ENCODE measurements around the gene ASB2.

ASB2 gene

DNA sequence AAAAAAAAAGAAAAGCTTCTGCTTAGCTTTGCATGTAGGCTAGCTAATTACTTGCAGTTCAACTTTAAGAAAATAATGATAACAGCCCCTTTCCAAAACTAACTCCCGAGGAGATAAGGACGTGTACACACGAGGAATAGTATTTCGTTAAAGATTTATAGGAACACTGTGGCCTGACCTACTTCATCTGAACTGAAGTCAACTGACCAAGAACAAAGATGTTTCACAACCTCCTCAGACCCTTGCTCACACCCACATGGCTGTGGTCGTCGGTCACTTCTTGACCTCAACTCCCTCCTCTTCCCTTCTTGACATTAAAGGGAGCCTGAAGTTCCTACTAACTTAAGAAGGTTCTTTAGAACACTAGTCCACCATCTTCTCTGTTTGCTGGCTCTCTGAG, 74.6 kb downstream of the ASB2 start:
- DNase-seq, result no peak

DNA sequence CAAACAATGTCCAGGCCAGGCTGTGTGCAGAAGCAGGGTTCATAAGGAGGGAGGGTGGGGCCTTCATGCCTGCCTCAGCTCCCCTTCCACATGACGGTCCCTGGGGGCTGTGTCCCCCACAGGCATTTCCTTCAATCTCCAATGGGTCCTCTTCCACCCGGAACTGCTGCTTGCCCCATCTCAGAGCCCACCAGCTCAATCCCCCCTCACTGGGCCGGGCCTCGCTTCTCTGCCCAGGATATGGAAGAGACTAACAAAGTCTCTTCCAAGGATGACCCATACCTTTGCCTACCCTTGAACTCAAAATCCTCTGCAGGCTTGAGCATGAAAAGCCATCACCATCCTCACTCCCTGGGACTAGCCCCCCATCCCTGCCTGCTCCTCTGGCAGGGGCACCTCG, 77.6 kb downstream of the ASB2 start:
- no peak for DNase-seq

DNA sequence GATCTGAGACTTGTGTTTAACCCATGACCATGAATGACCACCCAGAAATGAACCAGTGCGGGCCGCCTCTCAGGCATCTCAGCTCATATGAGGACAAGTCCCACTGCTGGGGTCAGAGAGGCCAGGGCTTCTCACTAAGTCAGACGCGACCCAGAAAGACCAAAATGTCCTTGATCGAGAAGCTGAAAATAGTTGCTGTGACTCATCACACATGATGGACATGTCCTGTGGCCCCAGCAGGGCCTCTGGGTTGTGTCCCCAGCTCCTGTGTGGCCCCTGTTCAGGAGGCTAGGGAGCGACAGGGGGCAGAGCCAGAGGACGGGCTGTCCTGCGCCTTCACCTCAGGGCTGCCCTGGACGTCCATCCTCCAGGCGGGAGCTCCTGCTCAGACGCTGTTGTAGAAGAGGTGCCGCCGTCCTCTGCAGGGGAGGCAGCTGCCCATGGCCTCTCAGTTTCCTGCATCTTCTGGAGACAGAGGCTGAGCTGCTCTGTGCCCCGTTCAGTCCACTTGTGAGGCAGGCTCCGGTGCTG, 78.2 kb downstream of the ASB2 start:
- no peak for DNase-seq

DNA sequence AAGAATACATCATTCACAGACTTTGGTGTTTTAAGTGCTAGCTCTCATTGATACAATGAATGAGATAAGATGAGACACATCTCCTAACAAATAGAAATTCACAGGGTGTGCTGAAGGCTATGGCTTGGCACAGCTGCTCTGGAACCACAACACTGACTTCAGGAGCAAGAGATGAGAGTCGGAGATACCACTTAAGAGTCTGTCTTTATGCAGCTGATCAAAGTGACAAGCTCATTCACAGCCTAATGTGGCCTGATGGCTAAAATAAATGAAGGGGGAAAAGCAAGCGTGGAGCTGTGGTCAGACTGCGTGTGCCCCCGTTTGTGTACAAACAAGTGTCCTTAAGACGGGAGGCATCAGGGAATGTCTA, 78.9 kb downstream of the ASB2 start:
- DNase-seq, result no peak

DNA sequence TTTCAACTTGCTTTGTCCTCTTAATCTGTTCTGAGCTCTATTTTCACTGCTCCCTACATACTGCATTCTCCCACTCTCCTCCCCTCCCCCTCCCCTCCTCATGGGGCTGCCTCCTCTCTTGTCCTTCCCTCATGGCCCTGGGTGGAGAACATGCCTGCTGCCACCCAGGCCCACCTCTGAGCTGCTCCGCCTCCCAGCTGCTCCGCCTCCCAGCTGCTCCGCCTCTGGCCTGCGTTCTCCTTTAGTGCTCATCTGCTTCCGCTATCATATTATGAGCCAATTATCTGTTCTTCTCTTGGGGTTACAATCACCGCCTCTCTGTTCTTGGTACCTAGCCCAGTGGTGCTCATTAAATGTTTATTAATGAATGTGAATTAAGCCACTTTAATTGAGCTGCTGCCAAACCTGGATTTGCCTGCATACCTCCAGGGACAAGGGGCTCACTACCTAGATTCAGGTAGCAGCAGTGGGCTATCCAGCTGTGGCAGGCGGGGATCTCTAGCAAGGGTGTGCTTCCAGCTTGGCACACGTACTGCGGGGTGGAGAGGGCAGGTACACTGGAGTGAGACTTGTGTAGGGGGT, 81.3 kb downstream of the ASB2 start:
- DNase-seq, result no peak

DNA sequence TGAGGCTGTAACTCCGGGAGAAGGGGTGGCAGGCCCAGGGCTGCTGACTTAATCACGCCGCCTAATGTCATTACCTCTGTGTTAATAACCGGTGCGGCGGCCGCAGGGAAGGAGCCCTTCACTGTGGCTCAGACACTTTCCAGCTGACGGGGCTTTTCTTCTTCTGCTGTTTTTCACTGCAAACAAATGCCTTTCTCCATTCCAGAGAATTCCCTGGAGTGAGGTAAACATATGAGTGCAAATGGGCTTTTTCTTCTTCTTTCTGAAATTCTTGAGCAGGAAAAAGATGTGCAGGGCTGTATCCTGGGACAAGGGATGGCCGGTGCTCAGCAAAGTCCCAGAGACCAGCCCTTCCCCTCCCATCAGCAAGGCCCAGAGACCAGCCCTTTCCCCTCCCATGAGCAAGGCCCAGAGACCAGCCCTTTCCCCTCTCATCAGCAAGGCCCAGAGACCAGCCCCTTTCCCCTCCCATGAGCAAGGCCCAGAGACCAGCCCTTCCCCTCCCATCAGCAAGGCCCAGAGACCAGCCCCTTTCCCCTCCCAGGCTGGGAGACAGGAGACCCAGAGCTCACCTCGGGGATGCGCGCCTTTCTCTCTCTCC, 82.6 kb downstream of the ASB2 start:
- DNase-seq, result no peak

DNA sequence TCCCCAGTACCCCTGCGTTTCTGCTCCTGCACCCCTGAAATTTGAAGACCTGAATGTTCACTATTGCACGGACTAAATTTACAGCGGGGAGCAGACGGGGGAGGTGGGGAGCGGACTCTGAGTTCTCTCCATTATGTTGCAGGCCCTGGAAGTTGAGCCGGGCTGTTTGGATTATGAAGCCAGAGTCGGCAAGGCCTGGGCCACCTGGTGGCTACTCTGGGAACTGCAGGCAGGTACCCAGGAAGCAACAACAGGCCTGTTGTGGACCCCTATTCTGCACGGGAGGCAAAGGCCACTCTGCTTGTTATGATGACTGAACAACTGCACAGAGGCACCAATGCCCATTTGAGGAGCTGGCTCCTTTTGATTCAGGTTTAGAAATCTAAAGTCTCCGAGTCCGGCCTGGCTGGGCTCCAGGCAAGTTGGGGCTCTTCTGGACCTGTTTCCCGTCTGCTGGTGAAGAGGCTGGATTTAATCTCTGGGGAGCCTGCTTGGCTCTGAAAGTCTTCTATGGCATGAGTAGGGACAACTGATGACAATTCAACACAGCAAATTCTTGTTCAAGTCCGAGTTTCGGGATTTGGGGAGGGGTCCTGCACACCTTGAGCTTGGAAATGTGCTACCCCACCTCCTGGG, 83.3 kb downstream of the ASB2 start:
- DNase-seq, result peak; percentile 14 to 27

DNA sequence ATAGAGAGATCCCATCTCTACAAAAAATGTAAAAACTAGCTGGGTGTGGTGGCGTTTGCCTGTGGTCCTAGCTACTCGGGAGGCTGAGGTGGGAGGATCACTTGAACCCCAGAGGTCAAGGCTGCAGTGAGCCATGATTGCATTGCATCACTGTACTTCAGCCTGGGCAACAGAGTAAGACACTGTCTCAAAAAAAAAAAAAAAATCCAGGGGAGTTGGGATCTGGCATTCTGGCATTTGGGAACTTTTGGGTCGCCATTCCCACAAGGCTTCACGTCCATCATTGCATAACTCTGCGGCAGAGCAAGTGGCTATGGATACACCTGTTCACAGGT, 83.9 kb downstream of the ASB2 start:
- no peak for DNase-seq

DNA sequence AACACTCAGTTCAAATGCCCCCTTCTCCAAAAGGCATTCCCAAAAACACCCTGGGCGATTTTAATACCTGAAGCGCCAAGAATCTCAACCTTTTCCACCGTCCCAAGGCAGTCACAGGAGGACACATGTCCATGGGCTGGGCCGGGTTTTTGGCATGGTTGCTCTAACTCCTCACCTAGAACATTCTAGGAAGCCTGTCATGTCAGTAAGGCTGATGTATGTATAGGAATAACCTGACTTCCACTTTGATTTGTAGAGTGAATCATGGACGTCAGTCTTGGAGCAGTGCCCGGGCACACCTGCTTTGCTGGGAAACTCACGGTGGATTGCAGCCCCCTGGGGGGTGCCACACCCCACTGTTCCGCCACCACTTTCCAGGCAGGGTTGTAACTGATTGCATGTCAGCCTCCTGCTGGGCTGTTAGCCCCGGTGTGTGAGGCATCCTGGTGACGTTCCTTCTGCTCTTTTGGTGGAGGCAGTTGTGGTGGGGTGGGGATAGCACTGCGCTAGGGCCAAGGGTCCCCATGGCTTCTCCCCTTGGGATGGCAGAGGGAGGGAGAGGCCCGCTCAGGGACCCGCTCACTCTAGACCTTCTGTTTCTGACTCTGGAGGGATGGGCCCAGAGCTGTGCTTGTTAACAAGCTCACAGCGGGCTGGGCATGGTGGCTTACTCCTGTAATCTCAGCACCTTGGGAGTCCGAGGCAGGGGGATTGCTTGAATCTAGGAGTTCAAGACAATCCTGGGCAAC, 84.4 kb downstream of the ASB2 start:
- no peak for DNase-seq

DNA sequence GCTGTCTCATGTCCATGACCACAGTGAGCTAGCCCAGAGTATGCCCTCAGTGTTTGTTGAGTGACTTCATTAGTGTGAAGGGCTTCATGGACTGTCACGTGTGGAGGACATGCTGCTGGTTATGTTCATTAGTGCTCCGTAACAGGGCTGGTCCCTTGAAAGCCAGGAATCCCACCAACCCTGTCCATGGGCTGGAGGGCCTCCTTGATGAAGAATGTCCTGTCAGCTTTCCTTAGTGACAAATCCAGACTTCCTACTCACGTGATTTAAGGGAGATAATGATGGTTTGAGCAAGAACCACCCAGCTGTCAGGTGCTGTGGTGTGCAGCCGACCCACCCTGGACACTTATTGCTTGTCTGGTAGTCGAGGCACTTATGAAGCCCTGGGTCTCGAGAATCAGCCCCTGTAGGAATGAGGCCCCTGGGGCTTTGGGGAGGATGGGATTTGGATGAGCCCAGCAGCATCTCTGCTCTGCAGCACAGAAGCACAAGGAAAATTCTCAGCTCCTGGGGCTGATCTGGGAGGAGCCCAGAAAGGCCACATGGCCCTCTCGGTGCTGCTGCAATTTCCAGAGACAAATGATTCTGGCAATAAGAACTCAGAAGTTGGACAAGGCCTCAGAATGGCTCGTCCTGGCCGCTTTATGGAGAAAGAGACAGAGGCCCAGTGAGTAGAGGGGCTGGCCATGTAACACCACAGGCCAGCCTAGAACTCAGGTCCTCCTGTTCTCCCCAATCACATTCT, 86.5 kb downstream of the ASB2 start:
- DNase-seq, result no peak

DNA sequence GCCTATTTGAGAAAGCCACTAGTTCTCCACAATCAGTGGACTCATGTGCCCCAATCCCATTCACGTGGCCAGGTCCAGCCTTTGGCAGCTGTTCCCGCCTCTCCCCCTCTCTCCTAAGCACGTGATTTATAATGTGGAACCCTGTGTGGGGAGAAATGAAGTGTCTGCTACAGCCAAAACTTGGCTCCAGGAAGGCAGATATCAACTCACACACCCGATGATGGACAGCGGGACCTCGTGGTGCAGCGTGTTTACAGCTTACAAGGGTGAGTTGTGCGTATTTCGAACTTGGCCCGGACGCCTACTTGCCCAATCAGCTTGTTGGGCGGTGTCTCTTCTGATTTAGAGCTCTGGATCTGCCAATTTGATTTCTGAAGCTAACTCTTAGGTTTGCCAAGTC, 87.4 kb downstream of the ASB2 start:
- DNase-seq, result no peak

DNA sequence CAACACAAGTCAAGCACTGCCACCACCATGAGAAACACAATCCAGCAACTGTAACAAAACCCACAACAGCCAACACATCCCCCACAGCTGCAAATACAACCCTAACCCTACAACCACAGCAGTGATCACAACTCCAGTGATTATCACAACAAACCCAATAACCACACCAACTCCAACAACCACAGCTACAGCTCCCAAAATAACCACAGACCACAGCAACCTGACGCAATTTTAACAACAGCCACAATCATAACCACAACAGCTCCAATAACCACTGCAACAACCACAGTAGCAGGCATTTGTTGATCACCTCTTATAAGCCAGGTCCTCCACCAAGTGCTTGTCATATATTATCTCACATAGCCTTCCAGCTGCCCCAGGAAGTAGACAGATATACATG, 91.4 kb downstream of the ASB2 start:
- DNase-seq, result no peak
